GM18507 (cell line): ENCODE data around the gene APBA3.

Experiments used
- DNase-seq: peaks from one replicate; pipeline ENCODE4 v3.0.0; 2011; ENCODE audit warnings: low read depth; ENCODE audit not compliant: insufficient read length; ENCODE audit errors: extremely low spot score
- FAIRE-seq: peaks from 2 replicates; lab custom pipeline; 2011; peaks lifted over from hg19 to GRCh38; lab: Jason Lieb, UNC

Gene APBA3

GRCh38 chr19:3788996-3789778, 27.7 kb upstream of the APBA3 start:
- FAIRE-seq (no peak), DNase-seq (no peak)

GRCh38 chr19:3785938-3786824, 24.7 kb upstream of the APBA3 start, which contains the start of gene MATK:
Gene MATK, minus strand, starts transcription at chr19:3786381. Its CDS starts 1,246 bp downstream, at chr19:3785135.
- DNase-seq (no peak), FAIRE-seq (no peak)

- FAIRE-seq (no peak), DNase-seq (no peak)
Observed at GRCh38 chr19:3785451-3785937, 24.0 kb upstream of the APBA3 start.

GRCh38 chr19:3784607-3785450, 23.3 kb upstream of the APBA3 start:
- DNase-seq, result no peak

GRCh38 chr19:3783660-3784584, 22.4 kb upstream of the APBA3 start:
- no peak for DNase-seq
- no peak for FAIRE-seq

More at GRCh38 chr19:3784607-3785450, 23.3 kb upstream of the APBA3 start:
- FAIRE-seq, result no peak

- DNase-seq (no peak), FAIRE-seq (no peak)
Observed at GRCh38 chr19:3782903-3783302, 21.4 kb upstream of the APBA3 start.

GRCh38 chr19:3782330-3782729, 20.8 kb upstream of the APBA3 start:
- FAIRE-seq (no peak), DNase-seq (no peak)

GRCh38 chr19:3781603-3782002, 20.1 kb upstream of the APBA3 start:
- FAIRE-seq (no peak), DNase-seq (no peak)

GRCh38 chr19:3780786-3781304, 19.4 kb upstream of the APBA3 start:
- FAIRE-seq (no peak), DNase-seq (no peak)

- FAIRE-seq, result no peak
Observed at GRCh38 chr19:3778899-3779723, 17.6 kb upstream of the APBA3 start.

GRCh38 chr19:3778104-3778867, 16.8 kb upstream of the APBA3 start:
- no peak for FAIRE-seq

More at GRCh38 chr19:3778899-3779723, 17.6 kb upstream of the APBA3 start:
- DNase-seq, result no peak

GRCh38 chr19:3776479-3777040, 15.1 kb upstream of the APBA3 start:
- FAIRE-seq, result no peak
- no peak for DNase-seq

More at GRCh38 chr19:3778104-3778867, 16.8 kb upstream of the APBA3 start:
- DNase-seq, result no peak

- no peak for DNase-seq
- FAIRE-seq, result no peak
Observed at GRCh38 chr19:3775831-3776230, 14.3 kb upstream of the APBA3 start.

- FAIRE-seq (no peak), DNase-seq (no peak)
Observed at GRCh38 chr19:3775374-3775711, 13.9 kb upstream of the APBA3 start.

- DNase-seq (no peak), FAIRE-seq (no peak)
Observed at GRCh38 chr19:3774621-3775373, 13.3 kb upstream of the APBA3 start.
